WI38 (cell line): ENCODE measurements around the gene NIT1.

Source experiments
- H3K4me3 ChIP-seq: 2 replicates; pipeline ENCODE4 v1.5.1; 2011; ENCODE audit warnings: low read depth, mild to moderate bottlenecking, control low read depth, low read length
- CTCF ChIP-seq: IDR thresholded peaks from 2 replicates; pipeline ENCODE4 v1.5.1; 2012; ENCODE audit warnings: low read depth, mild to moderate bottlenecking, control low read depth, low read length

Gene NIT1

GRCh38 chr1:161099090-161099802, 18.7 kb upstream of the NIT1 start:
- no peak for TF ChIP-seq CTCF
- H3K4me3 ChIP-seq = no peak overlapping the region

GRCh38 chr1:161100556-161100955, 17.3 kb upstream of the NIT1 start:
- no peak for TF ChIP-seq CTCF
- no peak overlapping the region for H3K4me3 ChIP-seq

- no peak overlapping the region for H3K4me3 ChIP-seq
- TF ChIP-seq CTCF = no peak
These were observed 11.5 kb upstream of the NIT1 start for GRCh38 chr1:161106431-161106830.

GRCh38 chr1:161111117-161111516, 6.8 kb upstream of the NIT1 start:
- H3K4me3 ChIP-seq = no peak overlapping the region
- no peak for TF ChIP-seq CTCF

- no peak overlapping the region for H3K4me3 ChIP-seq
- TF ChIP-seq CTCF = no peak
These were observed 6.4 kb upstream of the NIT1 start for GRCh38 chr1:161111527-161111926.

GRCh38 chr1:161113915-161114314, 4.0 kb upstream of the NIT1 start:
- no peak for TF ChIP-seq CTCF
- no peak overlapping the region for H3K4me3 ChIP-seq

GRCh38 chr1:161114556-161114955, 3.3 kb upstream of the NIT1 start:
- no peak overlapping the region for H3K4me3 ChIP-seq
- no peak for TF ChIP-seq CTCF
